ENCODE data around the gene TP53I11. TPM values are rescaled to one million over a fixed set of nuclear protein-coding genes. Genes with fewer than 3 reads are reported as not detected.

Gene TP53I11
- total and polyA plus RNA-seq, 12 donors, result 22.8 to 89.4 (median 32.7) TPM

Other genes starting within 250 kb of the TP53I11 start
- gene TSPAN18, start 223.9 kb downstream of the TP53I11 start, total RNA-seq, result 100 to 1,000 TPM in 4 of 10 donors, 10 to 100 TPM in 6; 74.2 to 140 (median 95.2) TPM
- gene TSPAN18, start 223.9 kb downstream of the TP53I11 start, polyA plus RNA-seq, result 10 to 100 TPM; 37.7 to 42.6 TPM
- gene PRDM11, start 195.8 kb upstream of the TP53I11 start, total RNA-seq, result 10 to 100 TPM; 10.8 to 22.0 (median 15.8) TPM
- gene PRDM11, start 195.8 kb upstream of the TP53I11 start, polyA plus RNA-seq, result 1 to 10 TPM; 4.6 to 7.7 TPM